SK-N-MC (cell line): ENCODE results near the gene RLN2.
A peak's percentile ranks its signal among the peaks of the same experiment; 100 is the strongest.

Source experiments
- DNase-seq: peaks from one replicate; pipeline ENCODE4 v3.0.0-alpha.2; 2011; ENCODE audit warnings: low read depth, low spot score
- H3K27ac ChIP-seq: fragments of 200-600 bp; sonication (generic); 2 replicates; pipeline ENCODE4 v1.5.1; 2016; ENCODE audit warnings: mixed run types
- H3K36me3 ChIP-seq: fragments of 200-600 bp; sonication (generic); 2 replicates; pipeline ENCODE4 v1.6.1; 2017; ENCODE audit warnings: antibody characterized with exemption, low read length, mixed read lengths; ENCODE audit not compliant: insufficient read depth
- H3K4me3 ChIP-seq: fragments of 200-600 bp; sonication (generic); 2 replicates; pipeline ENCODE4 v1.5.1; 2016
- H3K9ac ChIP-seq: fragments of 200-600 bp; sonication (generic); 2 replicates; pipeline ENCODE4 v1.8.0; 2017; ENCODE audit warnings: mixed run types, mixed read lengths; ENCODE audit not compliant: insufficient read length
- H3K9me3 ChIP-seq: fragments of 200-600 bp; sonication (generic); 2 replicates; pipeline ENCODE4 v1.6.1; 2017; ENCODE audit warnings: low read depth, mild to moderate bottlenecking, antibody characterized with exemption, low read length, moderate library complexity, mixed read lengths
- EZH2 ChIP-seq: fragments of 200-600 bp; sonication (generic); IDR thresholded peaks from one replicate; pipeline ENCODE4 v1.6.1; 2017; ENCODE audit warnings: antibody characterized with exemption
- FOXP2 ChIP-seq: optimal IDR thresholded peaks from 2 replicates; pipeline ENCODE3; 2011; ENCODE audit warnings: mild to moderate bottlenecking, moderate library complexity; ENCODE audit not compliant: insufficient read depth; ENCODE audit errors: extremely low read length, control extremely low read depth
- POLR2AphosphoS5 ChIP-seq: IDR thresholded peaks from 2 replicates; pipeline ENCODE4 v1.6.1; 2012; ENCODE audit warnings: mild to moderate bottlenecking, low read depth, low read length, borderline replicate concordance

The RLN2 gene

GRCh38 chr9:5278486-5278885 is 26.0 kb downstream of the RLN2 start:
- TF ChIP-seq POLR2AphosphoS5, result no peak
- TF ChIP-seq FOXP2, result no peak
- no peak for TF ChIP-seq EZH2
- Histone ChIP-seq H3K9ac (no peak overlapping the region), H3K9me3 (no peaks in the 10 kb centered on the region), H3K4me3 (no peak overlapping the region), H3K27ac (no peak overlapping the region), H3K36me3 (no peaks in the 10 kb centered on the region)
- DNase-seq, result no peak

GRCh38 chr9:5274770-5275169 is 29.7 kb downstream of the RLN2 start:
- Histone ChIP-seq H3K9ac (no peak overlapping the region), H3K9me3 (no peaks in the 10 kb centered on the region)

GRCh38 chr9:5269249-5269715 is 35.2 kb downstream of the RLN2 start:
- Histone ChIP-seq H3K9me3 (no peaks in the 10 kb centered on the region), H3K27ac (peak overlapping the region; percentile 90), H3K36me3 (no peaks in the 10 kb centered on the region), H3K4me3 (peak overlapping the region; percentile 53), H3K9ac (no peak overlapping the region)
- DNase-seq, result peak; percentile 74
- TF ChIP-seq EZH2 (no peak), FOXP2 (no peak), POLR2AphosphoS5 (no peak)

More at GRCh38 chr9:5274770-5275169, 29.7 kb downstream of the RLN2 start:
- TF ChIP-seq POLR2AphosphoS5, result no peak
- TF ChIP-seq FOXP2, result no peak
- TF ChIP-seq EZH2, result no peak
- no peak for DNase-seq
- no peak overlapping the region for H3K27ac ChIP-seq
- no peaks in the 10 kb centered on the region for H3K36me3 ChIP-seq
- no peak overlapping the region for H3K4me3 ChIP-seq

DNA sequence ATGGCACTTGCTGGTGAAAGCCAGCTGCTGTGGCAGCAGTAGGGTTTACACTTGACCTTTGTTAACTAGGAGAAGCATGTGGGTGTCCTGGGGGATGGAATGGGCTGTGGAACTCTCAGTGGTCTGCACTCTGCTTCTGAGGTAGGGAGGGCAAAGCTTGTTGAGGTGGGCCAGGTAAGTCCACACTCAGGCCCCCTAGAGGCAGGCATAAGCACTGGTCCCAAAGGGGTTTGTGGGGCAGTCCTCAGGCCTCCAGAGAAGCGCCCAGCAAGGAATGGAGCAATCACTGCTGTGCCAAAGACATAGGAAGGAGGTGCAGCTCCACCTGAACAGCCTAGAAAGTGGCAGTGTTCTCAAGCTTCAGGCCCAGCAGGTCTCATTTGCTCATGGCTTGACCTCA is 38.6 kb downstream of the RLN2 start:
- TF ChIP-seq FOXP2 (no peak), POLR2AphosphoS5 (no peak), EZH2 (no peak)
- no peak overlapping the region for H3K27ac ChIP-seq

DNA sequence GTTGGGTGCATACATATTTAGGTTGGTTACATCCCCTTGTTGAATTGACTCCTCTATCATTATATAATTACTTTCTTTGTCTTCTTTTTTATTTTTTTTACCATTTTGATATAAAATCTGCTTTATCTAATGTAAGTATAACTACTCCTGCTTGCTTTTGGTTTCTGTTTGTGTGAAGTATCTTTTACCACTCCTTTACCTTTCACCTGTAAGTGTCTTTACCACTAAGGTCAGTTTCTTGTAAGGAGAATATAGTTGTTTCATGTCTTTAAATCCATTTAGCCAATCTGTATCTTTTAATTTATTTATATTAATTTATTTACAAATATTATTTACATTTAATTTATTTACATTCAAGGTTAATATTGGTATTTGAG is 40.3 kb downstream of the RLN2 start:
- Histone ChIP-seq H3K9me3 (no peaks in the 10 kb centered on the region; the same call in 1 of the 2 replicates), H3K36me3 (no peaks in the 10 kb centered on the region), H3K9ac (no peak overlapping the region), H3K4me3 (no peak overlapping the region), H3K27ac (no peak overlapping the region)
- no peak for TF ChIP-seq FOXP2
- TF ChIP-seq EZH2, result no peak
- no peak for TF ChIP-seq POLR2AphosphoS5
- no peak for DNase-seq

More for the DNA sequence above, 38.6 kb downstream of the RLN2 start:
- H3K9me3 ChIP-seq, result no peaks in the 10 kb centered on the region
- H3K36me3 ChIP-seq, result no peaks in the 10 kb centered on the region
- no peak overlapping the region for H3K4me3 ChIP-seq
- no peak for DNase-seq
- no peak overlapping the region for H3K9ac ChIP-seq

- Histone ChIP-seq H3K9me3 (no peaks in the 10 kb centered on the region; the same call in 1 of the 2 replicates), H3K9ac (no peak overlapping the region), H3K36me3 (no peaks in the 10 kb centered on the region), H3K4me3 (no peak overlapping the region), H3K27ac (no peak overlapping the region)
- DNase-seq, result no peak
- TF ChIP-seq EZH2 (no peak), FOXP2 (no peak), POLR2AphosphoS5 (no peak)
These were observed 40.9 kb downstream of the RLN2 start for GRCh38 chr9:5263351-5264218.
